ENCODE results near the gene CALD1. TPM values are rescaled to one million over a fixed set of nuclear protein-coding genes. Genes with fewer than 3 reads are reported as not detected.

The CALD1 gene
- total RNA-seq, 1 experiment from 2014 or later = 47.9 TPM

DNA sequence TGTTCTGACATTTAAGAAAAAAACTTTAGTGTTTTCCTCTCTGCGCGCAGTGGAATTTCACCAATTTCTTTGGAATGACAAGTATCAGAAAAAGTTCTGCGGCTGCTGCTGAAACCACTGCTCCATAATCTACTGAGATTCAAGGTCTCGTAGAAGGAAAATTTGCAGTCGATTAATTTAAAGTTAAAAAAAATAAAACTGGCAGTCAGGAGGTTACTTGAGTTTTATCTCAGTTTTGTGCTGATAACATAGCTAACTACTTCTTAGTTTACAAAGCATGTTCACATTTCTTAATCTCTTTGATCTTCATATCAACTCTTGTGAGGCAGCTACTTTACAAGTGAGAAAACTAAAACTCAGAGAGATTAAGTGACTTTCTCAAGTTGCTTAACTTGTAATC, 18.2 kb upstream of the CALD1 start:
- Histone ChIP-seq H3K9me3 (ENCODE audit: low read depth, low read length, poor library complexity, severe bottlenecking) (no peaks in the 10 kb centered on the region), H3K4me1 (ENCODE audit: insufficient read depth, low read length, poor library complexity, severe bottlenecking) (no peaks in the 10 kb centered on the region), H3K27me3 (replicated peaks; ENCODE audit: insufficient read depth, low read depth, low read length, poor library complexity) (no peaks in the 10 kb centered on the region), H3K27ac (ENCODE audit: low read depth, low read length, poor library complexity, severe bottlenecking) (no peak overlapping the region), H3K36me3 (ENCODE audit: insufficient read depth, low read length, poor library complexity, severe bottlenecking) (no peaks in the 10 kb centered on the region), H3K4me3 (ENCODE audit: low read depth, low read length, poor library complexity, severe bottlenecking) (no peak overlapping the region)
- TF ChIP-seq EZH2 (IDR thresholded peaks at IDR 0.05; ENCODE audit: borderline replicate concordance, low read depth, low read length, poor library complexity, severe bottlenecking) = no peak
- intact Hi-C loops (cut with micrococcal nuclease; ENCODE audit: unreplicated experiment) = no loop called here
- BruUV-seq (replicated peaks) = no TSS peak
- CTCF ChIA-PET = no interaction called here
- no peak for DNase-seq (ENCODE audit: low spot score)
- POLR2A ChIA-PET (ENCODE audit: low non-redundant PET) = no interaction called here

DNA sequence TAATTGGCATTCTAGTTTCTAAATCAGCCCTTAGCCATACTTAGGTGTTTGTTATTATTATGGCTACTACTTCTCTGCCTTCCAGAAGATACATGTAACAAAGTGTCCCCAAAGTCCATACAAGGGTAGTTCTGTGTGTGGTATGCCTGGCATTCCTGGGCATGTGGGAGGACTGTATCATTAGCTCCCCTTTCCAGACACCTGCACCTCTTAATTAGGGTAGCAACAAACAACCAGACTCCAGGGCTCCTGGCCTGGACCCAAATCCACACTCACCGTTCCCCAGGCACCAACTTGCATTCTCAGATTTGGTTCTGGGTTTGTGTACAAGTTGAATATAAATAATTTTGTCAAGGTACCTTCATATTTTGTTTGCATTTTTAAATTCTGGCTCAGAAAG, 15.5 kb upstream of the CALD1 start:
- no peak overlapping the region for H3K4me3 ChIP-seq (ENCODE audit: low read depth, low read length, poor library complexity, severe bottlenecking)
- no peaks in the 10 kb centered on the region for H3K4me1 ChIP-seq (ENCODE audit: insufficient read depth, low read length, poor library complexity, severe bottlenecking)
- no TSS peak for BruUV-seq (replicated peaks)
- no peaks in the 10 kb centered on the region for H3K36me3 ChIP-seq (ENCODE audit: insufficient read depth, low read length, poor library complexity, severe bottlenecking)
- ChIA-PET POLR2A (ENCODE audit: low non-redundant PET) (no interaction called here), CTCF (no interaction called here)
- no peaks in the 10 kb centered on the region for H3K27me3 ChIP-seq (replicated peaks; ENCODE audit: insufficient read depth, low read depth, low read length, poor library complexity)
- no peak for DNase-seq (ENCODE audit: low spot score)
- intact Hi-C loops (cut with micrococcal nuclease; ENCODE audit: unreplicated experiment) = no loop called here
- no peaks in the 10 kb centered on the region for H3K9me3 ChIP-seq (ENCODE audit: low read depth, low read length, poor library complexity, severe bottlenecking)
- TF ChIP-seq EZH2 (IDR thresholded peaks at IDR 0.05; ENCODE audit: borderline replicate concordance, low read depth, low read length, poor library complexity, severe bottlenecking) = no peak
- TF ChIP-seq, protein P1, sequence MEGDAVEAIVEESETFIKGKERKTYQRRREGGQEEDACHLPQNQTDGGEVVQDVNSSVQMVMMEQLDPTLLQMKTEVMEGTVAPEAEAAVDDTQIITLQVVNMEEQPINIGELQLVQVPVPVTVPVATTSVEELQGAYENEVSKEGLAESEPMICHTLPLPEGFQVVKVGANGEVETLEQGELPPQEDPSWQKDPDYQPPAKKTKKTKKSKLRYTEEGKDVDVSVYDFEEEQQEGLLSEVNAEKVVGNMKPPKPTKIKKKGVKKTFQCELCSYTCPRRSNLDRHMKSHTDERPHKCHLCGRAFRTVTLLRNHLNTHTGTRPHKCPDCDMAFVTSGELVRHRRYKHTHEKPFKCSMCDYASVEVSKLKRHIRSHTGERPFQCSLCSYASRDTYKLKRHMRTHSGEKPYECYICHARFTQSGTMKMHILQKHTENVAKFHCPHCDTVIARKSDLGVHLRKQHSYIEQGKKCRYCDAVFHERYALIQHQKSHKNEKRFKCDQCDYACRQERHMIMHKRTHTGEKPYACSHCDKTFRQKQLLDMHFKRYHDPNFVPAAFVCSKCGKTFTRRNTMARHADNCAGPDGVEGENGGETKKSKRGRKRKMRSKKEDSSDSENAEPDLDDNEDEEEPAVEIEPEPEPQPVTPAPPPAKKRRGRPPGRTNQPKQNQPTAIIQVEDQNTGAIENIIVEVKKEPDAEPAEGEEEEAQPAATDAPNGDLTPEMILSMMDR (conservative IDR thresholded peaks at IDR 0.05; ENCODE audit: low read depth, low read length) = no peak
- H3K27ac ChIP-seq (ENCODE audit: low read depth, low read length, poor library complexity, severe bottlenecking) = no peak overlapping the region

DNA sequence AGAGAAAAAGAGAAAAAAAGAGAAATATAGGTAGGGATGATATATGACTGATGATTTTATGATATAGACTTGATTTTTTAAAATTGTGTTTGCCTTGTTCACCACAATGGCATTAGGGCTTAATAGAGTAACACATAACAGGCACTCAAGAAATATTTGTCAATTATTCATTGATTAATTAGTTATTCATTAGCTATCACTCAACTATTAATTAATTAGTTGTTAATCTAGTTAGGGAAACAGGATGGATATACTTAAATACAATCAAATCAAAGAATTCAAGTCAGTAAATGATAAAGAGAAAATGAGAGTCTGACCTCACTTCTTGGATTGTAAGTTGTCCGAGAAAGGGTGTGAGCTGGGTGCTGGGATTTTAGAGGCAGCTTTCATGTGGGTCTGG, 15.1 kb upstream of the CALD1 start:
- Histone ChIP-seq H3K27me3 (replicated peaks; ENCODE audit: insufficient read depth, low read depth, low read length, poor library complexity) (no peaks in the 10 kb centered on the region), H3K4me1 (ENCODE audit: insufficient read depth, low read length, poor library complexity, severe bottlenecking) (no peaks in the 10 kb centered on the region), H3K9me3 (ENCODE audit: low read depth, low read length, poor library complexity, severe bottlenecking) (no peaks in the 10 kb centered on the region), H3K27ac (ENCODE audit: low read depth, low read length, poor library complexity, severe bottlenecking) (no peak overlapping the region), H3K4me3 (ENCODE audit: low read depth, low read length, poor library complexity, severe bottlenecking) (no peak overlapping the region), H3K36me3 (ENCODE audit: insufficient read depth, low read length, poor library complexity, severe bottlenecking) (no peaks in the 10 kb centered on the region)
- POLR2A ChIA-PET (ENCODE audit: low non-redundant PET) = no interaction called here
- no TSS peak for BruUV-seq (replicated peaks)
- intact Hi-C loops (cut with micrococcal nuclease; ENCODE audit: unreplicated experiment) = no loop called here
- TF ChIP-seq, protein P1 (conservative IDR thresholded peaks at IDR 0.05; ENCODE audit: low read depth, low read length) = no peak
- TF ChIP-seq EZH2 (IDR thresholded peaks at IDR 0.05; ENCODE audit: borderline replicate concordance, low read depth, low read length, poor library complexity, severe bottlenecking) = no peak
- CTCF ChIA-PET = no interaction called here
- no peak for DNase-seq (ENCODE audit: low spot score)

DNA sequence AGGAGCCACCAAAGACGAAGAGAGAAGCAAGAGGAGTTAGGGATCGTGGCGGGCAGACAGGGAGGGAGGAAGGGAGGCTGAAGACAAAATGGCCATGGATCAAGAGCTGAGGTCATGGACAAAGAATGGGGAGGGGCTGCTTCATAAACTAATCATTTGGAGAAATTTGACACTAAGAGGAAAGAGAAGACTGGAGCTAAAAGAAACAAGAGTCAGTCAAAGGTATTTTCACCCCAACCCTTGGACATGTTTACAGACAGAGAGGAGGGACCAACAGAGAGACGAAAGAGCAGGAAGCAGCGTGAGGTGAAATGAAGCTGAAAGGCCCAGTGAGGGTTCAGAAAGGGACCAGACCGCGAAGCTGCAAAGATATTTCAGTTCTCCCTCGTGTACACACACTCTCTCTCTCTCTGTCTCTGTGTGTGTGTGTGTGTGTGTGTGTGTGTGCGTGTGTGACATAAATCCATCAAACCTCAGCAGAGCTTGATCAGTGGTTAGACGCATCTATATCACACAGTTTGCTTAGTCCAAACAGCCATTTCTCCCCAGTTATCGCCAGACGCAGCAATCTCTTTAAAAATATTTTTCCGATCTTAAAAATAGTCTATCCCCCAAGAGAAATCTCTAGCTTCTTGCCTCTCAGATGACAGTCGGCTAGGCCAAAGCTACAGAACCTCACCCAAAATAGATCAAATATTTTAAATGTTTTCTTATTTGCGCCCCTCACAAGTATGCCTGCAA, 12.5 kb upstream of the CALD1 start:
- BruUV-seq (replicated peaks) = no TSS peak
- Histone ChIP-seq H3K27me3 (replicated peaks; ENCODE audit: insufficient read depth, low read depth, low read length, poor library complexity) (no peaks in the 10 kb centered on the region), H3K4me1 (ENCODE audit: insufficient read depth, low read length, poor library complexity, severe bottlenecking) (no peaks in the 10 kb centered on the region), H3K36me3 (ENCODE audit: insufficient read depth, low read length, poor library complexity, severe bottlenecking) (no peaks in the 10 kb centered on the region), H3K9me3 (ENCODE audit: low read depth, low read length, poor library complexity, severe bottlenecking) (no peaks in the 10 kb centered on the region), H3K4me3 (ENCODE audit: low read depth, low read length, poor library complexity, severe bottlenecking) (no peak overlapping the region), H3K27ac (ENCODE audit: low read depth, low read length, poor library complexity, severe bottlenecking) (no peak overlapping the region)
- intact Hi-C loops (cut with micrococcal nuclease; ENCODE audit: unreplicated experiment) = no loop called here
- POLR2A ChIA-PET (ENCODE audit: low non-redundant PET) = no interaction called here
- CTCF ChIA-PET = interaction anchor here (0.6 kb wide), 1 partner anchor 771 kb away, joined by 3 read pairs; no protein-coding TSS in a partner anchor
- no peak for DNase-seq (ENCODE audit: low spot score)
- TF ChIP-seq EZH2 (IDR thresholded peaks at IDR 0.05; ENCODE audit: borderline replicate concordance, low read depth, low read length, poor library complexity, severe bottlenecking) = no peak
- TF ChIP-seq, protein P1 (conservative IDR thresholded peaks at IDR 0.05; ENCODE audit: low read depth, low read length) = no peak
